Stimulated activated CD4-positive, alpha-beta T cell treated with anti-CD3 and anti-CD28 coated beads, Interleukin-15, amount 100 ng/mL, for 48 hours (primary cell): ENCODE measurements around the gene SGIP1.
A peak's percentile ranks its signal among the peaks of the same experiment; 100 is the strongest.

Experiments used
- DNase-seq, 2 donors: peaks; one replicate each; pipeline ENCODE4 v3.0.0-alpha.2; 2020; ENCODE audit warnings: low read depth in 2 of 2

Gene SGIP1, protein sequence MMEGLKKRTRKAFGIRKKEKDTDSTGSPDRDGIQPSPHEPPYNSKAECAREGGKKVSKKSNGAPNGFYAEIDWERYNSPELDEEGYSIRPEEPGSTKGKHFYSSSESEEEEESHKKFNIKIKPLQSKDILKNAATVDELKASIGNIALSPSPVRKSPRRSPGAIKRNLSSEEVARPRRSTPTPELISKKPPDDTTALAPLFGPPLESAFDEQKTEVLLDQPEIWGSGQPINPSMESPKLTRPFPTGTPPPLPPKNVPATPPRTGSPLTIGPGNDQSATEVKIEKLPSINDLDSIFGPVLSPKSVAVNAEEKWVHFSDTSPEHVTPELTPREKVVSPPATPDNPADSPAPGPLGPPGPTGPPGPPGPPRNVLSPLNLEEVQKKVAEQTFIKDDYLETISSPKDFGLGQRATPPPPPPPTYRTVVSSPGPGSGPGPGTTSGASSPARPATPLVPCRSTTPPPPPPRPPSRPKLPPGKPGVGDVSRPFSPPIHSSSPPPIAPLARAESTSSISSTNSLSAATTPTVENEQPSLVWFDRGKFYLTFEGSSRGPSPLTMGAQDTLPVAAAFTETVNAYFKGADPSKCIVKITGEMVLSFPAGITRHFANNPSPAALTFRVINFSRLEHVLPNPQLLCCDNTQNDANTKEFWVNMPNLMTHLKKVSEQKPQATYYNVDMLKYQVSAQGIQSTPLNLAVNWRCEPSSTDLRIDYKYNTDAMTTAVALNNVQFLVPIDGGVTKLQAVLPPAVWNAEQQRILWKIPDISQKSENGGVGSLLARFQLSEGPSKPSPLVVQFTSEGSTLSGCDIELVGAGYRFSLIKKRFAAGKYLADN

DNA sequence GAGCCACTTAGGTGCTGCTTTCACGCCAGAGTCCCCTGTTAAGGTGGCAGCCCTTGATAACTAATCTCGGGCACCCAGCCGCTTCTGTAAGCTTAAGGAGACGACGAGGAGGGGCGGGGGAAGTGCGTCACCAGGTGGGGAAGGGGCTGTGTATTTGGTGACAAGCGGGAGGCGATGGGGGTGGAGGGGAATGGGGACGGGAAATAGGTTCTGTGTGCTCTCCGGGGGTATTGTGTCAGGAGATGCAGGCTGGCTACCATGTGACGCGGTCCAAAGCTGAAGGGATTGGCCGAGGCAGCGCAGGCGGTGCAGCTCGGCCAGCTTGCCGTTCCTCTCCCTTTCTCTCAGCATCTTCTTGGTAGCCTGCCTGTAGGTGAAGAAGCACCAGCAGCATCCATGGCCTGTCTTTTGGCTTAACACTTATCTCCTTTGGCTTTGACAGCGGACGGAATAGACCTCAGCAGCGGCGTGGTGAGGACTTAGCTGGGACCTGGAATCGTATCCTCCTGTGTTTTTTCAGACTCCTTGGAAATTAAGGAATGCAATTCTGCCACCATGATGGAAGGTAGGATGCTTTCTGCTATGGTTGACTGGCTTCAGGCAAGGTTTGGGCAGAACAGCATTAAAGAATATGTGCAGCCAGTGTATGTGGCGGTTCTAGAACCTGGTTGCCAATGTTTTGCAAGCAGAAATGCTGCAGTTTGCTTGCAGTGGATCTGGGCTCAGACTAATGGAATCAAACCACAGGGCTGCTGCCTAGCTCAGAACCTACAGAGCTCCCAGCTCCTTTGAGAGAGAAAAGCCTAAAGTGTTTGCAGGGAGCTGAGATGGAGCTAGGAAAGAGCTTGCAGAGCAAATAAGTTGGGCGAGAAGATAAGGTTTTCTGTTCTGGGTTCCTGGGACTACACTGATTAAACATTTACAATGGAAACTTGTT is at the start of gene SGIP1:
Gene SGIP1 (plus strand): TSS at position 350 of the 937 bp plus-strand sequence. CDS start 206 bp downstream, at position 556.
- no peak for DNase-seq

DNA sequence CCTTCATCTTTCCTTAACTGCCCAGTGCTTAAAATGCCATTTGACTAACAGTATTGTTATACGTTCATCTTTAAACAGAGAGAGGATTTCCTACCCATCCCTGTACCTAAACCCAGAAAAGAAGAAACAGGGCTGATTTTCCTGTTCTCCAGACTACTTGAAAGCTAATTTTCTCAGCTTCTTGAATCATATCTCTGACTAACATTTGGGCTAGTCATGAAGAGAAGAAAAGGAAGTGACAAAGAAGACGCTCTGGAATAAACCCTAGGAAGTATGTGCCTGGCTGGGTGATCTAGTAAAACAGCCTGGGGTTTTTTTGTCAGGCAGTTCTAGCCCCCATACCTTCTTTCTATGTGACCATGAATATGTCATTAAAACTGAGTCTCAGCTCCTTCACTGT is 44.8 kb upstream of the SGIP1 start:
- no peak for DNase-seq

DNA sequence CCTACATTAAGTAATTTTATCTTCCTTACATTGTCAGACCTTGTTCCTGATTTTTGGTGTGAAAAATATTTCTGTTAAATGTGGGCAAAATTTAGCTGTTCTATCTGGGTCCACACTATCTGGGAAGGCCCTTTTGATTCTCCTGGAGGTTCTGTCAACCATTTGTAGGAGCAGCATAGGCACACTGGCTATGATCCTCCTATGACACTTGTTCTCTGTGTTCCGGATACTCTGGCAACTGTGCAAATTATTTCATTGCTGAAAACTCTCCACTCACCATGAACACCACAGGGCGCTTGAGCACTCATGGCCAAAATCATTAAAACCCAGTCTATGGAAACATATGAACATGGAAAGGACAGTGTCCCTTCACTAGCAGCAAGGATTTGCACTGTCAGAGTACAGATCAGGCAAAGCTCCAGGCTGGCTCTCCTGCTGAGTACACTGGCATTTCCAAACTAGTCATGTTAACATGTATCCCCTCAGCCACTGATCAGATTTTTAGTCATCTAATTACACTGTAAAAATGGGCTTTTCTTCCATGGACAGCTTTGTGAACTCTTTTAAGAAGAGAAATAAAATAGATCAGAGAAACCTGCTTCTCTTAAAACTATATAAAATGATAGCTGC is 43.9 kb upstream of the SGIP1 start:
- DNase-seq = no peak

DNA sequence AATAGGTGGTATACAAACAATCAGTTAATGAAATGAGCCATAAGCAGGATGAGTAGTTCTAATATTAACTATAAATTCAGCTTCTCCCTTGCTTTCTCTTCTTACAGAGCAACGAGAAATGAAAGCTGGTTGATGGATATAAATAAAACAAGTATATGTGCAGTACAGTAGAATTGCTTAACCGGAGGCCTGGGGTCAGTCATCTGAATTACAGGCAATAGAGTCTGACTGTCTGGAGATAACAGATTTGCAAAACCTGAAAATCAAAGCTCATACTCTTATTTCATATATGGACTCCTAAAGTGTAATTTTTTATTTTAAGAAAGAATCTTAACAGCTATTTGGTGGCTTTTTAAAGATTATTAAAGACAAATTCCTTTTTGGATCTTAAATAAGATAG is 43.1 kb upstream of the SGIP1 start:
- no peak for DNase-seq

DNA sequence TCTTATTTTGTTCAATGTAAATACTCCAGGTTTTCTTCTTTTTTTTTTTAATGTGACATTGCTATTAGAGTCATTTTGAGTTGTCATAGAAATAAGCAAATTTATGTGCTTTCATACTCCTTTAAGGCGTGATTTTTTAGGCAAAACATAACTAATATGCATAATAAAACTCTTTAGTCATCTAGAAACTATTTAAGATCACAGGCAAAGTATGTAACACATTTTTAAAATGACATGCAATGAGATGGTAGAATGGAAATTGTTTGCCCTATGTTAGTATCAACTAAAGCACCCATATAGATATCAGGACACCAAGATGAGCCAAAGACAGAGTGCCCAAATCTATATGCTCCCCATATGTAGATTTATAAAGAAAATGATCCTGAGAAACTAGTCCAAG is 41.5 kb upstream of the SGIP1 start:
- no peak for DNase-seq

DNA sequence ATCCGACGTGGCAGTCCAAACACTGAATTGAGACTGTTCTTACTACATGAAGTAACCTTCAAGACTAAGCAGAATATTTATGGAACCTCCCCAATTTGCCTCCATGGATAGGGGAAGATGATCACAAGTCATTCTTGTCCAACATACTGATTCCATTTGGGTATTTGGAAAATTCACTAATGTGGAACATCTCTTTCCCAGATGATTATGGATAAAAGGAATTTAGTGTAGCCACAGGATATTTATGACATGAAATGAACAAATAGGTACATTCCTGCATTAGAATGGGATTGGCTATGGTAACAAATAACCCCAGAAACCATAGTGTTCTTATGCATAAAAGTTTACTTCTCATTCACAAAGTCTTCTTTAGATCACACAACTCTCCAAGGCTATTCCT is 40.2 kb upstream of the SGIP1 start:
- DNase-seq = no peak

DNA sequence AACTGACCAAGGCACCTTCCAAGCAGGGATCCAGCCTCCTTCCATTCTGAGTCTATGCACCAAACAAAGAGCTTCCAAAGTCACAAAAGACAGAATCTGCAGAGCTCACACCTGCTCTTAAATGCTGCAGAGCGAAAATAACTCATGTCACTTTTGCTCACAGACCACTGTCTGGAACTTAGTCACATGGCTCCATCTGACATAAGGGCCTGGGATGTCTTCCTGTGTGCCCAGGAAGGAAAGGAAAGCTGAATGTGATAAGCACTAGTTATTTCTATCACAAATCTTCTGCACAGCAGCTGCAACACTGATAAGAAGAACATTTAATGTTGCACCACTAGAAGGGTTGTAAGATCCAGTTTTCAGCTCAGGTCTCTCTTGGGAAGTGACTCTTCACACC is 39.5 kb upstream of the SGIP1 start:
- DNase-seq = no peak

DNA sequence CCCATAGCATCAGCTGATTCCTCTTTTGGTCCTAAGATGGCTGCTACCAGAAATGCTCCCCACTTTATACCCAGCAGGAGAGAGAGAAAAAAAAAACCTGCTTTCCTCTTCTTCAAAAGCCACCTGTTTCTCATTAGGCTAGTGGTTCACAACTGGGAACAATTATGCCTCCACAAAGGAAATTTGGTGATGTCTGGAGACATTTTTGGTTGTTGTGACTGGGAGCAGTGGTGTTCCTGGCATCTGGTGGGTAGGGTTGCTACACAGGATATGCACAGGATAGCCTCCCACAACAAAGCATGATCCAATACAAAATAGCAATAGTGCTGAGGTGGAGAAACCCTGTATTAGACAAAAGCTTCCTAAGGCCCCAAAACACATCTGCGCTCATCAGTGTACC is 38.5 kb upstream of the SGIP1 start:
- DNase-seq = no peak

DNA sequence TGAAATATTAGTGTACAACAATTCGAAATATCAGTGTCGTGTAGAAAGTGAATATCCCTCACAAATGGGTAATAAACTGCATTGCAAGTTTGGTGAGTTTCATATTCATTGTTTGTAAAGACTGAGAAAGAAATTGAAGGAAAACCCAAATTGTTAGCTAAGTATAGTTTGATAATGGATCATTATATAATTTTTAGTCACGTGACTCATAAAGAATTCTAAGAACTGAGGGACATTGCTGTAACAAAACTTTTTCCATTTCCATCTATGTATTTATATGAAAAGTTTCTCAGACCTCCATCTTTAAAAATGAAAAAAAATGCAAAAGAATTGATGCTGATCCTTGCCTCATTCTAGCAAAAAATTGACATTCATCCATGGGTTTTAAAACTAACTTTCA is 36.0 kb upstream of the SGIP1 start:
- no peak for DNase-seq

DNA sequence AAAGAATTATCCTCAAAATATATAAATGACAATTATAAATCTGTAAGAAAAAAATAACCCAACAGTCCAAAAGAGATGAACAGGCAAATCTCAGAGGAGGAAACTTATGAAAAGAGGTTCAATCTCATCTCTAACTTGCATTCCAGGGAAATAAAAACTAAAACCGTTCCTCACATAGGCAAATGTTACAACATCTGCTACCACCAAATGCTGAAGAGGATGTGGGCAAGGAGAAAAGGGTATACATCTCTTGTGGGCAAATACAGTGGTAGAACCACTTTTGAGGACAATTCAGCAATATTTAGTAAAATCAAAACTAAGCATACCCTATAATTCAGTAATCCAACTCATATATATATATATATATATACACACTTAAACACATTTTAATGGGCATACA is 33.7 kb upstream of the SGIP1 start:
- no peak for DNase-seq

DNA sequence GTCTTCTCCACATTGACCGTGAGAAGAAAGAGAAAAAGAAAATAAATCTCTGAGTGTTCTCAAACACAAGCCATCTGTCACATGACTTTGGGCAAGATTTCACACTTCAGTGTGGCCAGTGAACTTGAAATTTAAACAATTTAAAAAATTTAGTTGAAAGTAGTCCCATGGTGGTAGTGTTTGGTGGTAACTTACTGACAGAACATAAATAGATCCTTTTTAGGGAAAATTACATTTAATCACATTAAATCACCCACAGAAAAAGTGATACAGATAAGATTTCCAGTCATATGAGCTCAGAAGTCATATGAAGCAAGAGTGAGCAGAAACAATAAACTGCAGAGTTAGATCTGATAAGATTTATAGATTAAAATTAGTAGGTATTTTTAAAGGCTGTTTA is 31.9 kb upstream of the SGIP1 start:
- DNase-seq = no peak

DNA sequence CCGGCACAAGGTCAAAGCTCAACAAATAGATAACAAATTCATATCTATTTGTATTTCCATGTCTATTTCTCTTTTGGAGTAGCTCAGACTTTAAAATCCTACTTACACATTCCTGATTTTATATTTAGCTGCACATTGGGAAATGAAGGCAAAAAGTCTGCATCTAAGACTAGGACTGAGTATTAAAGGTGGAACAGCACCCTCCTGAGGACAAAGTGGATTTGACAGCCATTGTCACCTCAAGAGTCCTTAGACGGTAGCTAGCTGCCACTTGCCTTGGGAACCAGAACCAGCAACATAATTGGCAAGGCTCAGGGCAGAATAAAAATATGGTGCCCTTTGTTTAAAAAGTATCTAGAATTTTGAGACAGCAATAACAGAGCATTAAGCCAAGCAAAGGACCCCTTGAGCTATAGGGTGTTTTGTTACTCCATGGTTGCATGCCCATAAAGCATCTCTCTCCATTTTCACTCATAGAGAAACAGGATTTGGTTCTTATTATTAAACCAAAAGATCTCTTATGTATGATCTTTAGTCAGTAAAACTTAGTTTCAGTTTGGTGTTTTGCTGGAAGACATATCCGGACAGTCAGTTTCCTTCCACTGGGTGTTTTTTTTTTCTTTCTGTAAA is 30.0 kb upstream of the SGIP1 start:
- DNase-seq = peak in 1 of 2 donors; percentile 32

DNA sequence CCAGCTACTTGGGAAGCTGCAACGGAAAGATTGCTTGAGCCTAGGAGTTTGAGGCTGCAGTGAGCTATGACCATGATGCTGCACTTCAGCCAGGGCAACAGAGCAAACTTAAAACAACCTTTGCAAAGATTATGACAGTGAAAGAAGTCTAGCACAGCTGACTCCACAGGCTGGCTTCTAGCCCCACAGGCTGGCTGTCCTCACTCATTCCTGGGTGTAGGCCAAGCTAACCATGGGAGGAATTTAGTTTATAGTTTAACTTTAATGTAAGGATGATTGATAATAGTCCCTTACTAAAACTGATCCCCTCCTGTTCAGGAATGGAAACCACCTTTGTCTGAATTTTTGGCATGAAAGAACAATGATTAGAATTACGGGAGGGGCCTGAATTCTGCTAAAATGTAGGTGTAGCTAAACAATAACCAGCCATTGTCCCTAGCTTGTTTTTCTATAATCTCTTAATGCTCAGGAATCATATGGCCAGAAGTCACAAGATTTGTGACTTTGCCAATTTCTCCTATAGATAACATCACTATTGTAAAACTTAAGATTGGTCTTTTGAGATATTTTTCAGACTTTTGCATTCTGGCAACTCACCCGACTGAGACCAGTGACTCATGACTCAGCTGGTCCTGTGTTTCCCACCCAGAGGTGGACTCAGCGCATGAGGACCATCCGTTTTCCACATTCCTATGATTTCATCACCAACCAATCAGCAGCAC is 28.1 kb upstream of the SGIP1 start:
- no peak for DNase-seq

DNA sequence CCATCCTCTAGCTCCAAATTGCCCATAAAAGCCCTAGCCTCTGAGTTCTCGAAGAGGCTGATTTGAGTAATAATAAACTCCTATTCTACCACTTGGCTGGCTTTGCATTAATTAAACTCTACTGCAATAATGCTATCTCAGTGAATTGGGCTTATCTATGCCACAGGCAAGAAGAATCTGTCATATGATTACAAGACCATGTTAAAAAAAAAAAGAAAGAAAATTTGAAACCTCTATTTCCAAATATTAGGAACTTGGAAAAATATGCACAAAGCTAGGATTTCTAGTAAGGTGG is 27.6 kb upstream of the SGIP1 start:
- DNase-seq = no peak

DNA sequence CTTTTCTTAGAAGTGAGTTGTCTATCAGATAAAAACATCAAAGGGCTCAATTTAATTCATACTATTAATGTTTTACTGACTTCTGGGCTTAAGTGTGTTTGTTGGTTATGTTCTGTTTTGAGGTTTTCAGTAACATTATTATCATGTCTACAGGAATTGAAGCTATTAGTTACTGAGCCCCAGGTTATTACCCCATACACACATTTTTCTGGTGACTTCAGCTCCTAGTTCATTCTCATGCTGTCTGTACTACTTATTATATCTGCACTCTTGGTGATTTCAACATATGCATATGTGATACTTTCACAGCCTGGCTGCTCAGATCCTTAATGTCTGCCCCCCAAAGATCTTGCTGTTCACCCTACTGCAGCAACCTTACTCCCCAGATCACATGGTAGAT is 27.0 kb upstream of the SGIP1 start:
- no peak for DNase-seq

DNA sequence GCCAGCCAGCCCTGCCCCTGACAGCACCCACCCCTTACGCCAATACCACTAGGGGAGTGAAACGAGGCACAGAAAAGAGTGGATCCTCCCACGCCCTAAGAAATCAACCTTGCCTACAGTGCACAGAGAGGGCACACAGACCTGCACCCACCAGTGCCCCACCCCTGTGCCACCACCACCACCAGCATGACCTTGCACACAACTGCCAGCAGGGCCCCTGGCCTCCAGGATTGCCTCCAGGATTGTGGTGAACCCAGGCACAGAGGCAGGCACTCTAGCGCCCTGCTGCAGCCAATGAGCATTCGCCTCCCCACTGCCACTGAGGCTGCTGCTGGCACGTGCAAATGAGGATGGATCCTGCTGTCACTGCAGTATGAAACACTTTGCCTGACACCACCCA is 23.5 kb upstream of the SGIP1 start:
- DNase-seq = no peak

DNA sequence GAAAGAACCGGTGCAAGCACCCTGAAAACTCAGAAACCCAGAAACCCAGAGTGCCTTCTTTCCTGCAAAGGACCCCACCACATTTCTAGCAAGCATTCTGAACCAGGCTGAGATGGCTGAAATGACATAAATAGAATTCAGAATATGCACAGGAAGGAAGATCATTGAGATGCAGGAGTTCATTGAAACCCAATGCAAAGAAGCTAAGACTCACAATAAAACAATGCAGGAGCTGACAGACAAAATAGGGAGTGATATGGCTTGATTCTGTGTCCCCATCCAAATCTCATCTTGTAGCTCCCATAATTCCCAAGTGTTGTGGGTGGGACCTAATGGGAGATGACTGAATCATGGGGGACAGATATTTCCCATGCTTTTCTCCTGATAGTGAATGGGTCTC is 22.8 kb upstream of the SGIP1 start:
- no peak for DNase-seq

DNA sequence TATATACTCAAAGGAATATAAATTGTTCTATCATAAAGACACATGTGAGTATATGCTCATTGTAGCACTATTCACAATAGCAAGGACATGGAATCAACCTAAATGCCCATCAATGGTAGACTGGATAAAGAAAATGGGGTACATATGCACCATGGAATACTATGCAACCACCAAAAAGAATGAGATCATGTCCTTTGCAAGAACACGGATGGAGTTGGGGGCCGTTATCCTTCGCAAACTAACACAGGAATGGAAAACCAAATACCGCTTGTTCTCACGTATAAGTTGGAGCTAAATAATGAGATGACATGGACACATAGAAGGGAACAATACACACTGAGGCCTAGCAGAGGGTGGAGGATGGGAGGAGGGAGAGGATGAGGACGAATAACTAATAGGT is 16.0 kb upstream of the SGIP1 start:
- no peak for DNase-seq

DNA sequence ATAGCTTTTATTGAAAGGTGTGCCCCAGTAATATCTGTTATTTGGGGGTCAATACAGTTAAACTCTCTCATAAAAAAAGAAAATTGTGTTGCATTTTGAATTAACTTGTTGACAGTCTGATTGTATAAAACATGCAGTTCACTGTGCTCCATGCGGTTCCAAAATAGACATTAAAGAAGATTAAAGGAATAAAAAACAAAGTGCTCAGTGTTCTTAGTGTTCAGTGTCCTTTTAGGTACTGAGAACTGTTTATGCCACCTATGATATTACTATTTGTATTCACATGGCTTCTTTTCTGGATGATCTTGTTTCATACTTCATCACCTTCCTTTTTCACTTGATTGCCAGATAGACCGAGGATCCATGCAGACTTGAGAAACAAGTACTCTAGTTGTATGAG is 15.3 kb upstream of the SGIP1 start:
- no peak for DNase-seq

DNA sequence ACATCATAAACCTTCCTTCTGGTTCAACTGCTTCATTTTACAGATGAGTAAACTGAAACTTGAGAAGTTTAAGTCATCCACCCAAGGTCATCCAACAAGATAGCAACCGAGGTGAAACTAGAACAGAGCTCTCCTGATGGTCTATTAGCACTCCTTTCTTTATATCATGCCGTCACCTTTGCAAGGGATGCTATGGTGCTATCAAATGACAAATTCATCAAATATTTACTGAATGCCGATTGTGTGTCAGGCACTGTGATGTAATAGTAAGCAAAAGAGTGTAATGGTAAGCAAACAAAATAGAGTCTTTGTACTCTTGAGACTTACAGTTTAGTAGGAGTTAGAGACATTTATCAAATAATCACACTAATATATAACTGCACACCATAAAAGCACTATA is 14.0 kb upstream of the SGIP1 start:
- DNase-seq = no peak

DNA sequence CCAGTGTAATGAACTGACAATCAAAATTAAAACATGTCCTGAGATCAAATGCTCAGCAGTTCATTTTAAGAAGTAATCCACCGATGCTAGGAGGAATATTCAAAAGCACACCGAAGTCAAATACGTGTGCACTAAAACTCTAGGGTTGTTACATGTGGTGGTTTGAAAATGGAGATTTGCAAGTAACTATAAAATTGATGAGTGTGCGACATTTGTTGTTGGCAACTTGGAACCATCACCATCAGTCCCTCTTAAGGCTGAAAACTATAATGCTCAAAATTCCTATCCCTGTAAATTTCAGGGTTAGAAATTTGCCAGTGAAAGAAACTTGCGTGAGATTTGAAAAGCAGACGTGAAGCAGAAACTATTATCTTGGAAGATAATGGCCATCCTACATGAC is 13.3 kb upstream of the SGIP1 start:
- no peak for DNase-seq
